HG03064 (cell line): ENCODE measurements around the gene ASB10.

Experiments
- ATAC-seq: cut with Tn5 transposase; IDR thresholded peaks from one replicate; pipeline ENCODE4 v1.9.1; 2021; ENCODE audit warnings: low read depth; ENCODE audit not compliant: unreplicated experiment

Gene ASB10

GRCh38 chr7:151189038-151189437 lies 2.0 kb upstream of the ASB10 start:
- ATAC-seq: no peak

DNA sequence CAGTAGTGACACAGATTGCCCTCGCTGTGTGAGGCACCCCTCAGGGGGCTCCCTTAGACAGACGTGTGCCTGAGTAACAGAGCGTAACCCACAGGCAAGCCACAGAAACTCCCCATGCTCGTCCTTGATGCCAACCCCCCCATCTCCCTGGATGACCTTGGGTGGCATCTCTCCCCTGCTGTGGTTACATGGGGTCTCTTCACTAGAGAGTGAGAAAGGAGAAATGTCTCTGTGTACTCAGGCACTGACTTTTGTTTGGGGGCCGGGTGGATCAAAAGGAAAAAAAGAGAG lies 1.1 kb upstream of the ASB10 start:
- no peak for ATAC-seq

- no peak for ATAC-seq
These were observed 580 bp upstream of the ASB10 start for GRCh38 chr7:151187409-151188251.

GRCh38 chr7:151185762-151186639 lies 1.0 kb downstream of the ASB10 start:
- no peak for ATAC-seq

DNA sequence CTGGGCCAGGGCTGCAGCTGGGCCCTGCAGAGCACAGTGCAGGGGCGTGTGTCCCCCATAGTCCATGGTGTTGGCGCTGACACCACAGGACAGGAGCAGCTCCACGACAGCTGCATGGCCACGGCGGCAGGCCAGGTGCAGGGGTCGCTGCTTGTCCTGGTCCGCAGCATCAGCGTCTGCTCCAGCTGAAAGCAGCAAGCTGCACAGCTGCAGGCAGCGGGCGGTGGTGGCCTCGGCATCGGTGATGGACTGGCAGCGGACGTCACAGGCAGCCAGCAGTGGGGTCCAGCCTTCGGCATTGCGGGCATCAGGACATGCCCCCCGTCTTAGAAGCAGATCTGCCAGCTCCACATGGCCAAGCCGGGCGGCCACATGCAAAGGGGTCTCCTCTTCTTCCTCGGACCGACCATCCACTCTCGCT lies 6.0 kb downstream of the ASB10 start:
- no peak for ATAC-seq

- no peak for ATAC-seq
These were observed 7.1 kb downstream of the ASB10 start for GRCh38 chr7:151179946-151180345.

- no peak for ATAC-seq
These were observed 7.7 kb downstream of the ASB10 start for GRCh38 chr7:151179287-151179860.

DNA sequence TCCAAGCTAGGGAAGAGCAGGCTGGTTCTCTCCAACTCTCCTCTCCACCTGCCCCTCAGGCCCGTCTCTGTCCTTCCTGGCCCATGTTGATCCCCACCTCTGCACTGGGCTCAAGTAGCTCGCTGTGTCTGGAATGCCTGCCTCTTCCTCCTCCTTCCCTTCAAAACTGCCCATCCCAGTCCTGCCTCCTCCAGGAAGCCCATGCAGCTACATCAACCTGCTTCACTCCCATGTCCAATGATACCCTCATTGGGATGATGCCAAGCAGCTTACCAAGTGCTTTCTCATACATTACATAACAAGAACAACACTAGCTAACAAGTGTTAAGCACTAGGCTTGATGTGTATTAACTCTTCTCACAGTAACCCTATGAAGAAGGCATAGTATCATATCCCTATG lies 8.2 kb downstream of the ASB10 start:
- ATAC-seq: no peak

DNA sequence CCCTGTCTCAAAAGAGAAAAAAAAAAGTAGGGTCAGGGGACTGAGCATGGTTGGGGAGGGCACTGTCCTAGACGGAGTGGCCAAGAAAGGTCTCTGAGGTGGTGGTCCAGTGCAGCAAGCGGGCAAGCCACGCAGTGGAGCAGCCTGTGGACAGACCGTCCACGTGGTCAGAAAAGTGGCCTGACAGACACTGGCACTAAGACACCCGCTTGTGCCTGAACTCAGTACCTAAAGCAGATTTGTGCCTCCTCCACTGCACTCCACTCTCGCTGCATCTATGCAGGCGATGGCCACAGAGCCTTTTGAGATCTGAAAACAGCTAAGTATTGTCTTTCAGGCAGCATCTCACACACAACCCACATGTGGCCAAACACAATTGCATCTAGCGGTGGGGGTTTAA lies 8.8 kb downstream of the ASB10 start:
- no peak for ATAC-seq

GRCh38 chr7:151177310-151177709 lies 9.7 kb downstream of the ASB10 start:
- ATAC-seq: no peak

- ATAC-seq: no peak
These were observed 10.6 kb downstream of the ASB10 start for GRCh38 chr7:151176401-151176800.

DNA sequence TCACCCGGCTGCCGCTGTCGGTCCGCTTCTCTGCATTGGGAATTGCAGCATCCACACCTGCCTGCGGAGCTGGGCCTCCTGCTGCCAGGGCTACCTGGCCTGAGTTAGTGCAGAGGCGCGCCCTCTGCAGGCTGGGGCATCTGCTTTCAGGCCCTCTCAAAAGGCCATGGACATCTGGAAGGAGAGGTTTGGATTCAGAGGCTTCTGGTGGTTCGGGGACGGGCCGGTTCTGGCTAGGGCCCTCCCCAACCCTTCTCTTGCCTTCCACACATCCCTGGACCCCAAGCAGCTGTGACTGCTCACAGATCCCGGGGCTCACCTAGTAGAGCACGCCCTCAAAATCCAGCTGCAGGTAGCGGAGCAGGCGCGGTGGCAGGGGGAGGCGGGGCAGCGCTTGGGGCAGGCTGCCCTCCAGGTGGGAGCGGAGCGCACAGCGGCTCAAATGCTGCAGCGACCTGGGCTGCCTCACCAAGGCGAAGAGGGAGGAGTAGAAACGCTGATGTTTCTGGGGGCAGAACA lies 11.2 kb downstream of the ASB10 start:
- ATAC-seq: no peak

- ATAC-seq: no peak
These were observed 11.8 kb downstream of the ASB10 start for GRCh38 chr7:151175047-151175792.

- no peak for ATAC-seq
These were observed 12.6 kb downstream of the ASB10 start for GRCh38 chr7:151174246-151175046.

DNA sequence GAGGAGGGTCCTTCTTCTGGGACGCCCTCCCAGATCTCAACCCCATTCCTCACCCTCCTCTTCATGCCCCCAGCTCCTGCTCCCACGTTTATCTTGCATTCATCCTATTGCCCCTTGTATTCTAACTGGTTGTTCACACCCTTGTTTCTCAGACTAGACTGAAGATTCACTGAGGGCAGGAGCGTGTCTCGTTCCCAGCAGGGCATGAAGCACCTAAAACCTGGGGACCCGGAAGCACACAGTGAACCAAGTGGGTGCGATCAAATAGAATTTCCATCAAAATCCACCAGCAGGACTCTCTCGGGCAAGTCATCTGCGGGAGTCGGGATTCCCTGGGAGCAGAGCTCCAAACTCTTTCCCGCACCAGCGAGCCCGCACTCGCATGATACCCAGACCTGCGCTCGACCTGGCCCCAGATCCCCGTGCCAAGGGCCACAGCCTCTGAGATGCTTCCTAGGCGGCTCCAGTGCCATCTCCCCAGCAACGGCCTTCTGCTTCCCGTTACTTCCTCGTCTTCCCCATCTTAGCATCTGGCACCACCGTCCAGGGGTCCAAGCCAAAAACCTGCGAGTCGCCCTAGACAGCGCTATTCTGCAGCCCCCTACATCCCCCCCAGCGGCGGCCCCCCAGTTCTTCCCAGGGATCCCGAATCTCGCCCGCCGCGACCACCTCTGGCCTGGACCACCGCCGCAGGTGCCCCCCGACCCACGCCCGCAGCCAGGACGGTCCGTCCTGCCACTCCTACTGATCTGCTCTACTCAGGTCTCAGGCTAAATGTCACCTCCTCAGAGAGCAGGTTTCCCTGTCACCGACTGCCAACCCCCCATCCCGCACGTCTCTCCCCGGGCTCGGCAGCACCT lies 13.4 kb downstream of the ASB10 start:
- ATAC-seq: no peak

- peak; percentile 78 for ATAC-seq
These were observed 14.5 kb downstream of the ASB10 start for GRCh38 chr7:151172273-151173141.

DNA sequence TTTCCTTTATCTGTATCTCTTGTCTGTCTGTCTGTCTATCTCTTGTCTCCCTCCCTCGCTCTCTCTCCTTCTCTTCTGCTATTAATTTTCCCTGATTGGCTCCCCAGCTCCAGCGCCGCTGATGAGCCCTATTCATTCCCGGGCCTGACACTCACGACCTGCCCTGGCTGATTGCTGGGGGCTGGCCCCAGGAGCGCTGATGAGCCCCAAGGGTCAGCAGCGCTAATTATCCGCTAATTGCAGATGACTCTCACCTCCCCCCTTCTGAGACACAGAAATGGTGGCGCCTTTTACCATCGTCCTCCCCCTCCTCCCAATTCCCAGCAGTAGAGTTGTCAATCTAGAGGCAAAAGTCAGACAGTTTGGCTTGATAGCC lies 18.3 kb downstream of the ASB10 start:
- no peak for ATAC-seq
